IMR-90 (cell line): Measurements from ENCODE around the gene SEZ6L. TPM values are rescaled to one million over a fixed set of nuclear protein-coding genes. Genes with fewer than 3 reads are reported as not detected.

Experiments
- ATAC-seq: fragments of 200-7000 bp; cut with Tn5 transposase; 2 replicates; pipeline ENCODE4 v1.9.1; 2020; ENCODE audit warnings: low read depth, mild to moderate bottlenecking, moderate library complexity
- BruUV-seq: library from RNA; stranded (reverse); fragments of 400-500 nt; replicated peaks from 2 replicates; lab custom pipeline; 2021; lab: Mats Ljungman, UMichigan
- CTCF ChIA-PET: fragments of 300-600 bp; formaldehyde crosslinking; extraction: SDS; loops from one replicate; lab custom pipeline; 2021; ENCODE audit warnings: antibody characterized with exemption; lab: Yijun Ruan, JAX
- POLR2A ChIA-PET: fragments of 300-600 bp; sonication (Branson Sonifier 250); formaldehyde crosslinking; loops from one replicate; lab custom pipeline; 2022; ENCODE audit warnings: antibody characterized with exemption; ENCODE audit not compliant: unreplicated experiment; lab: Charles Lee
- DNase-seq: peaks from one replicate; pipeline ENCODE4 v3.0.0; 2013
- H2AFZ ChIP-seq: replicated peaks from 2 replicates; pipeline ENCODE3; 2013; ENCODE audit warnings: low read length, mild to moderate bottlenecking; ENCODE audit not compliant: poor library complexity
- H2AK5ac ChIP-seq: 2 replicates; pipeline ENCODE4 v1.6.1; 2013; ENCODE audit warnings: low read depth, low read length, inconsistent platforms
- H2AK9ac ChIP-seq: replicated peaks from 2 replicates; pipeline ENCODE3; 2013; ENCODE audit warnings: mild to moderate bottlenecking, low read depth, low read length, moderate library complexity; ENCODE audit not compliant: poor library complexity
- H2BK120ac ChIP-seq: 2 replicates; pipeline ENCODE4 v1.6.1; 2013; ENCODE audit warnings: low read depth, low read length, inconsistent platforms
- H2BK15ac ChIP-seq: 3 replicates; pipeline ENCODE4 v1.6.1; 2013; ENCODE audit warnings: low read depth, low read length, inconsistent platforms
- H2BK20ac ChIP-seq: 2 replicates; pipeline ENCODE4 v1.6.1; 2013; ENCODE audit warnings: low read depth, mild to moderate bottlenecking, inconsistent platforms, low read length, moderate library complexity
- H2BK5ac ChIP-seq: 2 replicates; pipeline ENCODE4 v1.6.1; 2013; ENCODE audit warnings: mild to moderate bottlenecking, low read depth, low read length, inconsistent platforms; ENCODE audit not compliant: poor library complexity, severe bottlenecking
- H3K14ac ChIP-seq: replicated peaks from 2 replicates; pipeline ENCODE4 v1.6.1; 2013; ENCODE audit warnings: low read depth, low read length, inconsistent platforms
- H3K18ac ChIP-seq: 2 replicates; pipeline ENCODE4 v1.6.1; 2013; ENCODE audit warnings: low read depth, low read length, control low read depth
- H3K23ac ChIP-seq: 2 replicates; pipeline ENCODE4 v1.6.1; 2013; ENCODE audit warnings: low read depth, low read length, inconsistent platforms
- H3K27ac ChIP-seq: 2 replicates; pipeline ENCODE4 v1.5.1; 2013; ENCODE audit warnings: mild to moderate bottlenecking, control low read depth, low read length; ENCODE audit not compliant: insufficient read depth
- H3K27me3 ChIP-seq: 2 replicates; pipeline ENCODE4 v1.6.1; 2013; ENCODE audit warnings: low read length; ENCODE audit not compliant: control insufficient read depth, insufficient read depth
- H3K36me3 ChIP-seq: 2 replicates; pipeline ENCODE4 v1.6.1; 2013; ENCODE audit warnings: low read length, mixed read lengths; ENCODE audit not compliant: control insufficient read depth, insufficient read depth
- H3K4ac ChIP-seq: 2 replicates; pipeline ENCODE4 v1.6.1; 2013; ENCODE audit warnings: low read depth, low read length, inconsistent platforms
- H3K4me1 ChIP-seq: 2 replicates; pipeline ENCODE4 v1.6.1; 2013; ENCODE audit warnings: low read length, mixed read lengths; ENCODE audit not compliant: control insufficient read depth, insufficient read depth
- H3K4me2 ChIP-seq: 2 replicates; pipeline ENCODE4 v1.6.1; 2013; ENCODE audit warnings: low read depth, mild to moderate bottlenecking, control low read depth, low read length, moderate library complexity
- H3K4me3 ChIP-seq: 2 replicates; pipeline ENCODE4 v1.5.1; 2013; ENCODE audit warnings: low read depth, mild to moderate bottlenecking, control low read depth, low read length, moderate library complexity; ENCODE audit not compliant: insufficient read depth
- H3K56ac ChIP-seq: 2 replicates; pipeline ENCODE4 v1.6.1; 2013; ENCODE audit warnings: low read length, inconsistent platforms; ENCODE audit not compliant: insufficient read depth; ENCODE audit errors: extremely low read depth
- H3K79me1 ChIP-seq, 2 experiments: 2 replicates each; pipeline ENCODE4 v1.6.1; 2013; ENCODE audit warnings: low read length in 2 of 2, inconsistent platforms in 1 of 2, low read depth in 1 of 2
- H3K9ac ChIP-seq: 2 replicates; pipeline ENCODE4 v1.6.1; 2013; ENCODE audit warnings: low read depth, low read length, control low read depth
- H3K9me1 ChIP-seq: 2 replicates; pipeline ENCODE4 v1.6.1; 2013; ENCODE audit warnings: low read length, inconsistent platforms; ENCODE audit not compliant: insufficient read depth
- H3K9me3 ChIP-seq: 2 replicates; pipeline ENCODE4 v1.6.1; 2013; ENCODE audit warnings: low read length; ENCODE audit not compliant: control insufficient read depth, insufficient read depth
- H4K20me1 ChIP-seq: 2 replicates; pipeline ENCODE4 v1.6.1; 2013; ENCODE audit warnings: low read length, inconsistent platforms; ENCODE audit not compliant: insufficient read depth
- H4K5ac ChIP-seq: 2 replicates; pipeline ENCODE4 v1.6.1; 2013; ENCODE audit warnings: mild to moderate bottlenecking, low read depth, low read length, control low read depth
- H4K8ac ChIP-seq, 2 experiments: 2 replicates each; pipeline ENCODE4 v1.6.1; 2013; ENCODE audit warnings: low read depth in 2 of 2, low read length in 2 of 2, control low read depth in 1 of 2, inconsistent platforms in 1 of 2
- H4K91ac ChIP-seq: 2 replicates; pipeline ENCODE4 v1.6.1; 2013; ENCODE audit warnings: low read depth, low read length, inconsistent platforms; ENCODE audit not compliant: insufficient read depth
- CEBPB ChIP-seq: IDR thresholded peaks from 2 replicates; pipeline ENCODE4 v1.6.1; 2012; ENCODE audit warnings: low read depth, low read length, improper control_type of control experiment
- CHD1 ChIP-seq: IDR thresholded peaks from 2 replicates; pipeline ENCODE4 v1.6.1; 2012; ENCODE audit warnings: low read depth, low read length, improper control_type of control experiment
- CTCF ChIP-seq: conservative IDR thresholded peaks from 2 replicates; pipeline ENCODE4 v1.5.1; 2012; ENCODE audit warnings: mild to moderate bottlenecking, low read depth, low read length, improper control_type of control experiment
- ELK1 ChIP-seq: fragments of 150-350 bp; IDR thresholded peaks from 2 replicates; pipeline ENCODE4 v1.6.1; 2016; ENCODE audit warnings: low read depth, mild to moderate bottlenecking, low read length, moderate library complexity, borderline replicate concordance
- FOS ChIP-seq: fragments of 150-350 bp; IDR thresholded peaks from 2 replicates; pipeline ENCODE4 v1.6.1; 2016; ENCODE audit warnings: low read depth, low read length
- MAFK ChIP-seq: IDR thresholded peaks from 2 replicates; pipeline ENCODE4 v1.6.1; 2012; ENCODE audit warnings: low read depth, low read length, improper control_type of control experiment
- MAZ ChIP-seq: IDR thresholded peaks from 2 replicates; pipeline ENCODE4 v1.6.1; 2012; ENCODE audit warnings: low read depth, mild to moderate bottlenecking, low read length, improper control_type of control experiment, moderate library complexity, borderline replicate concordance
- MXI1 ChIP-seq: IDR thresholded peaks from 2 replicates; pipeline ENCODE4 v1.6.1; 2012; ENCODE audit warnings: low read depth, mild to moderate bottlenecking, low read length, moderate library complexity, borderline replicate concordance
- NFE2L2 ChIP-seq: fragments of 150-350 bp; IDR thresholded peaks from 2 replicates; pipeline ENCODE4 v1.6.1; 2016; ENCODE audit warnings: low read depth, mild to moderate bottlenecking, low read length
- POLR2A ChIP-seq: IDR thresholded peaks from 2 replicates; pipeline ENCODE4 v1.6.1; 2012; ENCODE audit warnings: mild to moderate bottlenecking, low read depth, low read length
- RAD21 ChIP-seq: IDR thresholded peaks from 2 replicates; pipeline ENCODE4 v1.6.1; 2012; ENCODE audit warnings: low read length, improper control_type of control experiment
- RCOR1 ChIP-seq: IDR thresholded peaks from 2 replicates; pipeline ENCODE4 v1.6.1; 2012; ENCODE audit warnings: mild to moderate bottlenecking, low read length, improper control_type of control experiment; ENCODE audit not compliant: insufficient replicate concordance
- RFX5 ChIP-seq: IDR thresholded peaks from 2 replicates; pipeline ENCODE4 v1.8.0; 2012; ENCODE audit warnings: low read depth, mild to moderate bottlenecking, low read length, moderate library complexity
- SMC3 ChIP-seq: fragments of 150-350 bp; IDR thresholded peaks from 2 replicates; pipeline ENCODE4 v1.6.1; 2016; ENCODE audit warnings: low read depth, mild to moderate bottlenecking, antibody characterized with exemption, low read length, moderate library complexity
- USF2 ChIP-seq: fragments of 150-350 bp; IDR thresholded peaks from 2 replicates; pipeline ENCODE4 v1.6.1; 2017; ENCODE audit warnings: mild to moderate bottlenecking, antibody characterized with exemption, low read length, low read depth
- WGBS, 2 experiments: methylation state at CpG; one replicate each; pipeline versions ENCODE4 v1.1.5 to v1.1.7; 2013; ENCODE audit warnings: missing lambda C conversion rate in 2 of 2; ENCODE audit not compliant: insufficient read length in 1 of 2; ENCODE audit errors: extremely low coverage in 2 of 2; 5-methylcytosine and 5-hydroxymethylcytosine counted together
- dilution Hi-C: fragments of 300-500 bp; cut with HindIII; formaldehyde crosslinking; loops from one replicate; pipeline ENCODE4 v1.14.3; 2018; ENCODE audit warnings: low sequenced_read_pairs; ENCODE audit not compliant: unreplicated experiment
- in situ Hi-C: fragments of 300-500 bp; cut with MboI; formaldehyde crosslinking; loops from 3 replicates; pipeline ENCODE4 v1.14.3; 2019; ENCODE audit warnings: low sequenced_read_pairs, inconsistent platforms, mixed read lengths
- intact Hi-C: fragments of 100-400 bp; cut with micrococcal nuclease; formaldehyde crosslinking; loops from 2 replicates; pipeline ENCODE4 v1.10.0; 2022
- polyA plus RNA-seq, 3 experiments: library from polyadenylated mRNA; depleted of rRNA; stranded (reverse); fragments of >200 nt; gene quantifications; 2 replicates each; pipeline ENCODE4 v1.2.3, GENCODE V29; 2012; ENCODE audit warnings: low replicate concordance in 1 of 3
- total RNA-seq: library from RNA; depleted of rRNA; stranded (reverse); fragments of >200 nt; gene quantifications from 2 replicates; pipeline ENCODE4 v1.2.3, GENCODE V29; 2012

SEZ6L gene
- total and polyA plus RNA-seq, 2 of the 4 experiments (the other 2 are of a cell fraction): not detected

GRCh38 chr22:26382782-26383181 is 213.5 kb downstream of the SEZ6L start:
- DNase-seq (no peak), ATAC-seq (no peak)
- Histone ChIP-seq H4K5ac (no peak overlapping the region), H2BK5ac (no peak overlapping the region), H3K18ac (no peak overlapping the region), H3K27ac (no peak overlapping the region), H2AFZ (no peak overlapping the region), H2AK5ac (no peak overlapping the region), H2BK15ac (no peak overlapping the region), H2BK120ac (no peak overlapping the region), H3K79me1 (no peaks in the 10 kb centered on the region), H3K27me3 (peaks cover 16% of the 10 kb centered on the region), H3K36me3 (no peaks in the 10 kb centered on the region), H4K91ac (no peak overlapping the region), H3K4ac (no peak overlapping the region), H3K9me1 (no peaks in the 10 kb centered on the region), H3K4me1 (no peaks in the 10 kb centered on the region), H3K23ac (no peak overlapping the region), H3K4me3 (no peak overlapping the region), H3K4me2 (no peak overlapping the region), H3K9me3 (no peaks in the 10 kb centered on the region), H3K9ac (no peak overlapping the region), H3K56ac (no peak overlapping the region), H4K20me1 (no peaks in the 10 kb centered on the region), H2BK20ac (no peak overlapping the region), H4K8ac (no peak overlapping the region), H2AK9ac (no peak overlapping the region), H3K14ac (no peak overlapping the region)
- POLR2A ChIA-PET: no interaction called here
- dilution Hi-C loops: no loop called here
- intact Hi-C loops: no loop called here
- BruUV-seq: no TSS peak
- in situ Hi-C loops: no loop called here
- WGBS, 2 experiments: no CpG with 5 or more reads among the region's 3 CpGs
- no peak for TF ChIP-seq SMC3
- no peak for TF ChIP-seq USF2
- TF ChIP-seq RFX5: no peak
- no peak for TF ChIP-seq MAFK
- TF ChIP-seq POLR2A: no peak
- TF ChIP-seq ELK1: no peak
- TF ChIP-seq RCOR1: no peak
- TF ChIP-seq CHD1: no peak
- no peak for TF ChIP-seq CTCF
- TF ChIP-seq RAD21: no peak
- no peak for TF ChIP-seq MXI1
- TF ChIP-seq NFE2L2: no peak
- TF ChIP-seq CEBPB: no peak
- TF ChIP-seq FOS: no peak
- TF ChIP-seq MAZ: no peak
- CTCF ChIA-PET: interaction anchor here (1.4 kb wide), 1 partner anchor 16 kb away, joined by 3 read pairs; no protein-coding TSS in a partner anchor
